ENCODE results near the gene EXOSC7. TPM values are rescaled to one million over a fixed set of nuclear protein-coding genes. Genes with fewer than 3 reads are reported as not detected.

Gene EXOSC7
- total and polyA plus RNA-seq, 9 of the 15 experiments (the other 6 are each of a cell fraction or from before 2014, with no cell fraction given) = 88.5 to 237 (median 112) TPM

DNA sequence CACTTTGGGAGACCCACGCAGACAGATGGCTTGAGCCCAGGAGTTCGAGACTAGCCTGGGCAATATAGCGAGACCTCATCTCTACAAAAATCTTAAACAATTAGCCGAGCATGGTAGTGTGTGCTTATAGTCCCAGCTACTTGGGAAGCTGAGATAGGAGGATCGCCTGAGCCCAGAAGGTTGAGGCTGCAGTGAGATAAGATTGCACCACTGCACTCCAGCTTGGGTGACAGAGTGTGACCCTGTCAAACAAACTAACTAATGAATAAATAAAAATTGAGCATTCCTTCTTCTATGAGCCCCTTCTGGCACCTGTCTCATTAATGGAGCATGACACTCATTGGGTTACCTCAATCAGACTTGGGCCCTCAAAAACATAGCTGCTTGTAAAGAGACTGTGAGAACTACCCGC lies 7.6 kb upstream of the EXOSC7 start (continued):
- TF ChIP-seq, protein P1, sequence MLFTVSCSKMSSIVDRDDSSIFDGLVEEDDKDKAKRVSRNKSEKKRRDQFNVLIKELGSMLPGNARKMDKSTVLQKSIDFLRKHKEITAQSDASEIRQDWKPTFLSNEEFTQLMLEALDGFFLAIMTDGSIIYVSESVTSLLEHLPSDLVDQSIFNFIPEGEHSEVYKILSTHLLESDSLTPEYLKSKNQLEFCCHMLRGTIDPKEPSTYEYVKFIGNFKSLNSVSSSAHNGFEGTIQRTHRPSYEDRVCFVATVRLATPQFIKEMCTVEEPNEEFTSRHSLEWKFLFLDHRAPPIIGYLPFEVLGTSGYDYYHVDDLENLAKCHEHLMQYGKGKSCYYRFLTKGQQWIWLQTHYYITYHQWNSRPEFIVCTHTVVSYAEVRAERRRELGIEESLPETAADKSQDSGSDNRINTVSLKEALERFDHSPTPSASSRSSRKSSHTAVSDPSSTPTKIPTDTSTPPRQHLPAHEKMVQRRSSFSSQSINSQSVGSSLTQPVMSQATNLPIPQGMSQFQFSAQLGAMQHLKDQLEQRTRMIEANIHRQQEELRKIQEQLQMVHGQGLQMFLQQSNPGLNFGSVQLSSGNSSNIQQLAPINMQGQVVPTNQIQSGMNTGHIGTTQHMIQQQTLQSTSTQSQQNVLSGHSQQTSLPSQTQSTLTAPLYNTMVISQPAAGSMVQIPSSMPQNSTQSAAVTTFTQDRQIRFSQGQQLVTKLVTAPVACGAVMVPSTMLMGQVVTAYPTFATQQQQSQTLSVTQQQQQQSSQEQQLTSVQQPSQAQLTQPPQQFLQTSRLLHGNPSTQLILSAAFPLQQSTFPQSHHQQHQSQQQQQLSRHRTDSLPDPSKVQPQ (CRISPR knock-in tag; IDR thresholded peaks at IDR 0.05; ENCODE audit: borderline replicate concordance) = no peak
- TF ChIP-seq E2F4 (CRISPR knock-in tag; IDR thresholded peaks at IDR 0.05; ENCODE audit: low read depth) (no peak), UBTF (IDR thresholded peaks at IDR 0.05; ENCODE audit: borderline replicate concordance in 1 of 2, low read depth in 2 of 2, low read length in 2 of 2) (0 out of 4 replicates have a peak, but pooled peaks of 1 of the 2 experiments have one; percentile 5), ZBTB12 (CRISPR knock-in tag; IDR thresholded peaks at IDR 0.05) (no peak), BHLHE40 (IDR thresholded peaks at IDR 0.05; ENCODE audit: low read length) (peak; percentile 72), HCFC1 (IDR thresholded peaks at IDR 0.05; ENCODE audit: low read depth, low read length) (no peak), KAT7 (CRISPR knock-in tag; IDR thresholded peaks at IDR 0.05; ENCODE audit: borderline replicate concordance) (no peak), ESRRA (IDR thresholded peaks at IDR 0.05; ENCODE audit: borderline replicate concordance, low read depth) (peak; percentile 42; the same call in 1 of the 2 replicates), MAZ (CRISPR knock-in tag; conservative IDR thresholded peaks at IDR 0.05 in 1 of 2, IDR thresholded peaks at IDR 0.05 in 1 of 2) (no peak), CTCF (IDR thresholded peaks at IDR 0.05 in 2 of 3, conservative IDR thresholded peaks at IDR 0.05 in 1 of 3; ENCODE audit: insufficient read depth in 2 of 3, low read depth in 1 of 3, low read length in 3 of 3) (no peak), ZNF274 (IDR thresholded peaks at IDR 0.05; ENCODE audit: borderline replicate concordance, low read depth, low read length) (0 out of 2 replicates have a peak, but pooled peaks have one; percentile 32), PTTG1 (tag; IDR thresholded peaks at IDR 0.05; ENCODE audit: low read depth) (no peak), MEF2A (IDR thresholded peaks at IDR 0.05; ENCODE audit: control insufficient read depth, low read depth, low read length) (0 out of 2 replicates have a peak, but pooled peaks have one; percentile 12), ZNF740 (CRISPR knock-in tag; IDR thresholded peaks at IDR 0.05) (no peak), ZNF740 (tag; IDR thresholded peaks at IDR 0.05) (no peak), MXI1 (IDR thresholded peaks at IDR 0.05; ENCODE audit: low read depth, low read length) (no peak), PHB (CRISPR knock-in tag; IDR thresholded peaks at IDR 0.05) (no peak)

Measured in K562 (cell line).